HG02973 (cell line): ENCODE results near the gene MATN1.

Experiments
- ATAC-seq: cut with Tn5 transposase; IDR thresholded peaks from one replicate; pipeline ENCODE4 v1.9.1; 2021; ENCODE audit warnings: moderate library complexity; ENCODE audit not compliant: unreplicated experiment

The MATN1 gene

DNA sequence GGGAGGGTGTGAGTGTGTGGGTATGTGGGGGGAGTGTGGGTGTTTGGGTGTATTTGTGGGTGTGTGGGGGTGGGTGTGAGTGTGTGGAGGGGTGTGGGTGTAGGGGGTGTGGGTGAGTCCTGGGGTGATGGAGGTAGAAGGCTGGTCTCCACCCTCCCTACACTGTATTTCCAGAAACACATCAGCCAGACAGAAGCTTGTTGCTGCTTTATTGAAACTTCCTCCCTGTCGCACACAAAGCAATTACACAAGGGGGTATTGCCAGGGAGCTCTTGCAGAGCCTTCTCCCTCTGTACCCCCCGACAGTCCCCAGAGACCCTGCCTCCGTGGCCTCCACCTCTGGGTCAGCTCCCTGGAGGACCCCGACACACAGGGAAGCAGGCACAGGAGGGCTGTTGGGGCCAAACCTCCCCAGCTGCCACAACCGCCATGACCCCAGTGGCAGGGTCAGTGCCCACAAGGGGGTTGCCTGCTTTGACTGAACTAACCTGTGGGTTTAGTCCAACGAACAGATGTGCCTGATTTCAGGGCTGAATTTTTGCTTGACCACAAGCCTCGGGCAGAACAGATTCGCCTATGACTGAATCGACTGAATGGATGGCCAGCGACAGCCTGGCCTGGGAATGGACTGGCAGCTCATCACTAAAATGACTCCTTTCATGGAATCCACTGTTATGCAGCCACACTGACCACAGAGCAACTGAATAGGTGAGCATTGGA, 9.1 kb upstream of the MATN1 start:
- no peak for ATAC-seq

DNA sequence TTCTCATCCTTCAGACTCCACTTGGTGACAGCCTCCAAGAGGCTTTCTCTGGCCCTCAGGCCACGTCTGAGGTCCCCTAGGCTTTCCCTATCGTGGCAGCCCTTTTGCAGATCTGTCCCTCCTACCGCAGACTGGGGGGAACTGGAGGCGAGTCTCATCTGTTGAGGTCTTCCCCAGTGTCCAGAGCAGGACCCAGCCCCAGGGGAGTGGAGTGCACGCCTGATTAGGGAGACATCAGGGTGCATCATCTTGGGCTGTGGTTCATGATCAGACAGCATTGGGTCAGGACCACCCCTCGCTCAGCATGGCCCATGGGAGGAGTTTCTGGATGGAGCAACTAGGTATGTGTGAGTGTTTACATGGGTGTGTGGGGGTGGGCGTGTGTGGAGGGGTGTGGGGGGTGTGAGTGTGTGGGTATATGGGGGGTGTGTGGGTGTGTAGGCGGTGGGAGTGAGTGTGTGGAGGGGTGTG, 8.5 kb upstream of the MATN1 start:
- ATAC-seq = no peak

DNA sequence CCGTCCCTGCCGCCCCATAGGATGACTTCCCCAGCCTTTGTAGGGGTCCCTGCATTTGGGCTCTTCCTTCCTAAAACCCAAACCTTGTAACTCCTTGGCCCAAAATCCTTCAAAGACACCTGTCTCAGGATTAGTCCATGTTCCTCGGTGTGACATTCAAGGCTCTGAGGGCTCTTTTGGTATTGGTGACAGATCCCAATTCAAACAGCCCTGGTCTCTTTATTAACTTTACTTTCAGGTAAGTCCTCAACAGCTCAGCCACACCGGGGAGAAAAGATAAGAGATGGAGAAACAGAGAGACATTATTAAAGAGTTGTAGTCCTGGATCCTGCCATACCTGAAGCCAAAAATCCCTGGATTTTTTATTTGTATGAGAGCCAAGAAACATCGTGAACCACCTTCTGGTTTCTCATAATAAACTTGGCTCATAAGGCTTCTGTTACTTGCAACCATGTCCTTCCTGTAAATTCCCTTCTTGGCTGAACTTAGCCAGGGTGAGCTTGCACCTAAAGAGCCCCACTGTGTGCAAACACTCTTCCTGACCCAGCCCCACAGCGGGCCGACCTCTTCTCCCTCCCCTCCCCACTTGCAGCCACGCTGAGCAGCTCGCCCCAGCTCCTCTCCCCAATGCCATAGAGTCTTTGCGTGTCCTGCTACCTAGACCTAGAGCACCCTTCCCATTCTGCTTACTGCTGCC, 7.9 kb upstream of the MATN1 start:
- no peak for ATAC-seq

DNA sequence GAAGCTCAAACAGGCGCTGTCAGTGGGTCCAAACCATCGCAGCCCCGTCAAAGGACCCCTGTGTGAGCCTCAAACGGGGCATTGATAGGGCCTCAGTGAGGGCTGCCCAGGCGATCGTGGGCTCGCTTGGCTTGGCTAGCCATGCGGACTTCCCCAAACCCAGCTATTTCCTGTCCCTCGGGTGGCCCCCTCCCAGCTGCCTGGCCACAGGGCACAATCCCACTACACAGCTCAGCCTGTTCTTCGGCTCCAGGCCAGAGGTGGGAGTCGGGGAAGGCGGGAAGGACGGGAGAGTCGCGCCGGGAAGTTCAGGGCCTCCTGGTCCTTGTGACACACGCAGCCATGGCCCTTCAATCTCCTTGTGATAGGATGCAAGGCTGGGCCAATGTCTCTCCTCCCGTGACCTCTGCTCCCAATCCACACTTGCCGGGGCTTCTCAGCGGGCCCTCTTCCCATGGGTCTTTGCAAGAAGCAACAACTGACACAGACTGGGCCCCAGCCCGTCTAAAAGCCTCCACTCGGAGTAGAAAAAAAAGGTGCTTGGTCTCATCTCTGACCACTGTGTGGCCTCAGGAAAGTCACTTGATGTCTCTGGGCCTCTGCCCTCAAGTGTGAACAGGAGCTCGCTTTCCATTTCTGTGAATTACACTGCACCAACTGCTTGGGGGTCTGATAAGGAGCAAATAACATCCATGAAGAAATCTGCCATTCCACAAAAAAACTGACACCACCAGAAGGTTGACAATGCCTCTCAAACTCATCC, 7.1 kb upstream of the MATN1 start:
- no peak for ATAC-seq

DNA sequence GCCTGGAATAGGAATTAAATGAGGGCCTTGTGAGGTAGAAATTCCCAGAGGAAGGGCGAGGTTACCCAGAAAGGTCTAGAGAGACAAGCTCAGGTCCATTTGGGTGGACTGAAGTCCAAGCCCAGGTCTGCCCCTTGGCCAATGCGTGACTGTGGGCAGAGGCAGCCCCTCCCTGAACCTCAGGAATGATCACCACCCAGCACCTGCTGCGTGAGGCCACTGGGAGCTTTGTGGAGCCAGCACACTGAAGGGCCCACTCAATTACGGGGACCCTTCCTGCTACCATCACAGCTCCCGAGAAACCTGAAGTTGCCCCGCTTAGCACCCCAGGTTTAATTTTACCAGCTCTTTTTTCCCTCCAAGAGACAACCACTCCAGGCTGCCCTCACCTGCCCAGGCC, 6.5 kb upstream of the MATN1 start:
- ATAC-seq = no peak

DNA sequence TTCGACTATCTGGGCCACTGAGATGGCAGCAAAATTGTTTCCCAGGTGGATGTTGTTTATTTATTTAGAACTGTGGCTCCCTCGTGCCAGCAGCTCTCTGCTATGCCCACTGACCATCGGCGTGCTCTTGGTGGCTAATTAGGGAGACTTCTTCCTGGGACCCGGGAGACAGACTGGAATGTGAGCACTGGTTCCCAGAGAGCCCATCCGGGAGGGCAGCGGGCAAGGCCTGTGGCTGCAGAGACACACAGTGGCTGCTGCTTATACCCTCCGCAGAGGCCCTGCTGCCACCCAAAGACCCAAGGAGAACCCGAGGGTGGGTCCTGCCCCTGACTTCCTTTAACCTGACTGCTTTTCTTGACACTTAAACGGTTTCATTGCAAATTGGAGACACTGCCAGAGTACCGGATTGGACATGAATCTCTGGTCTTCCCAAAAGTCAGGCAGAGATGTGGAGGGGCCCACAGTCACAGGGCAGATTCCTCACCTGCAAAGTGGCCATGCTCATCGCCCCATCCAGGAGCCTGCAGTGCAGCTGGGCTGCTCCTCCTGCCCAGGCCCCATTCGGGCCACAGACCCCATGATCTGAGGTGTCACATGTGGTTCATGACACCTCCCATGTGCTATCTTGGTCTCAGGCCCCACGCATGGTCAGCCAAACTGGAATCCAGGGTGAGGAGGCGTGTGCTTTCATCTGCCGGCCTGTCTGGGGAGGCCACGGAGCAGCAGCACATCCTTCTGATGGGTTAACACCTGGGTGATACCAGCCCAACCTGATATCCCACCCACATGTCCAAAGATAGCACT, 5.7 kb upstream of the MATN1 start:
- no peak for ATAC-seq

- ATAC-seq = no peak
Observed at GRCh38 chr1:30728340-30728739, 5.0 kb upstream of the MATN1 start.

GRCh38 chr1:30727824-30728223, 4.4 kb upstream of the MATN1 start:
- ATAC-seq = no peak

DNA sequence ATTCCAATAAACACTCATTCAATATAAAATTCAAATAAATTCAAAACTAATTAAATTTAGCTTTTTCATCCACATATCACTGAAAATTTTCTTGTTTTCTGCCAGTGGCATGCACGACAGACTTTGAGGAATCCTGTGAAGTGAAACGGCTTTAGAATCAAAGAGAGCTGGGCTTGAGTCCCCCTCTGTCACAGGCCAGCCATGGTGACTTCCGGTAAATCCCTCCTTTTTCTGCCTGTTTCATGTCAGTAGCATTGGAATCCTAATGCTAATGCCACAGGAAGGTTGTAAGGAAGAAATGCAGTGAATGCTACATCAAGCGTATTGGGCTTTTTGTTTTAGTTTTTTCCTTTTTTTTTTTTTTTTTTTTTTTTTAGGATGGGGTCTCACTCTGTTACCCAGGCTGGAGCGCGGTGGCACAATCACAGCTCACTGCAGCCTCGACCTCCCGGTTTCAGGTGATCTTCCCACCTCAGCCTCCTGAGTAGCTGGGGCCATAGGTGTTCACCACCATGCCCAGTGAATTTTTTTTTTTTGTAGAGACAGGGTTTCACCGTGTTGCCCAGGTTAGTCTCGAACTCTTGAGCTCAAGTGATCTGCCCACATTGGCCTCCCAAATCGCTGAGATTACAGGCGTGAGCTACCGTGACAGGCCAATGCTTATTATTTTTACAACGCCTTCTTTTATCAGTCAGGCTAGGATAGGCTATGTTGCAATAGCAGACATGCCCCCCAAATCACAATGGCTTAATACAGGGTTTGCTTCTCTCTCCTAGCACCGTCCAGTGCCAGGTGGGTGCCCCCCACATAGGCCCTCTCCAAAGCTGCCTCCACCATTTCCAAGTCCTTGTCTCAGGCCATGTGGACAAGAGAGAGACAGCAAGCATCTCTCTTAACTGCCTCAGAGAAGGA, 3.6 kb upstream of the MATN1 start:
- no peak for ATAC-seq

DNA sequence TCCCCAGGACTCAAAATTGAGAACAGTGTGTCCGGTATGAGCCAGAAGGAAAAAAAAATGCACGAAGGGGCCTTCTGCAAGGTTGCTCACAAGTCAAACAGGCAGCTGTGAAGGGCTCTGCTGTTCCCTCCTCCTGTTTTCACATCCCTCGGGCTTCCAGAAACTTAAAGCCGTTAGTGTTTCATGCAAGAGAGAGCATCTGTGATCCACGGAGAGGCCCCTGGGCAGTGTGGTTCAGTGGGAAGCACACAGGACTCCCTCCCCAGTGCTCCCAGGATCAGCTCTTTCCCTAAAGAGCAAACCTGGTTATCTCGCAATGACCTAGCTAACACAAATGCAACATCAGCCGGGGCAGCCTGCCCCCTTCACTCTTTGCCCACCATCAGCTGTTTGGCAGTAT, 2.9 kb upstream of the MATN1 start:
- no peak for ATAC-seq

- no peak for ATAC-seq
Observed at GRCh38 chr1:30725450-30726095, 2.2 kb upstream of the MATN1 start.

GRCh38 chr1:30724655-30725421, 1.5 kb upstream of the MATN1 start:
- no peak for ATAC-seq

DNA sequence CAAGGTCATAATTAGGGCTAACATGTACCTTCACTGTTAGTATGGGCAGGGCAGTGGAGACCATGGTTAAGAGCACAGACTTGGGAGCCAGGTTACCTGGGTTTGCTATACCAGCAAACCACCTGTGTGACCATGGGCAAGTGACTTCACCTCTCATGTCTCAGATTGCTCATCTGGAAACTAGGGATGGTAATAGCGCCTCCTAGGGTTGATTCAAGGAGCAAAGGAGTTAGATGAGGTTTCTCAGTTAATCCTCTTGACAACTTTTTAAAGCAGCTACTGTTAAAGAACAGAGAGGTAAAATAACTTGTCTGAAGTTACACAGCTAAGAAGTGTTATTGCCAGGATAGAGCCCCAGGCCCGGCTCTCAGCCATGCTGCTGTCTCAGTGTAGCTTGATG, 790 bp upstream of the MATN1 start:
- ATAC-seq = no peak

DNA sequence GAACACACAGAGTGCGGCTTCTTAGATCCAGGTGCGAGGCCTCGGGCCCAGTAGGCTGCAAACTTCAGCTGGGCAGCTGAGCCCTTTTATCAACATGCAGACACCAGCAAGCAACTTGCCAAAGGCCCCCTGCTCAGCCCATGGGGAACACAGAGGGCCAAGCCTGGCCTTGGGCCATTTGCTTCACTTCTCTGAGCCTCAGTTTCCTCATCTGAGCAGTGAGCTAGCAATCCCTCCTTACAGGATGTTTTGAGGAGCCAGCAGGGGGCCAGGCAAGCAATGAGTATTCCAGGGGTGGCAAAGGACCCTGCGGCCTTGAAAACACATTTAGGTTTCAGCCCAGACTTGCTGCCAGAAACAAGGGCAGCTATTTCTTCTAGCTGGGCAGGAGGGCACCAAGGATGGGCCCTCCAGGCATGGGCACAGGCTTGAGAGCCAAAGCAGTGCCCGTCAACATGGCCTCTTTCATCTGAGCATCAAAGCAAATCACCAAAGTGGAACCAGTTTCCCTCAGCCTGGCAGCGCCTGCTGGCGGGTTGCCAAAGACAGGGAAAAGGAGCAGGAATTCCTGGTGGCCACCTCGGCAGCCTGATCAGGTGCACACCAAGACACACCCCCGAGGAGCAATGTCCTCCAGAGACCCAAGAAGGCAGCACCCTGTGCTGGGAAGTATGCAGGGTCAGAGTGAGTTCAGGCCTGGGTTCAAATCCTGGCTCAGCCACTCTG, 1.4 kb downstream of the MATN1 start:
- no peak for ATAC-seq

DNA sequence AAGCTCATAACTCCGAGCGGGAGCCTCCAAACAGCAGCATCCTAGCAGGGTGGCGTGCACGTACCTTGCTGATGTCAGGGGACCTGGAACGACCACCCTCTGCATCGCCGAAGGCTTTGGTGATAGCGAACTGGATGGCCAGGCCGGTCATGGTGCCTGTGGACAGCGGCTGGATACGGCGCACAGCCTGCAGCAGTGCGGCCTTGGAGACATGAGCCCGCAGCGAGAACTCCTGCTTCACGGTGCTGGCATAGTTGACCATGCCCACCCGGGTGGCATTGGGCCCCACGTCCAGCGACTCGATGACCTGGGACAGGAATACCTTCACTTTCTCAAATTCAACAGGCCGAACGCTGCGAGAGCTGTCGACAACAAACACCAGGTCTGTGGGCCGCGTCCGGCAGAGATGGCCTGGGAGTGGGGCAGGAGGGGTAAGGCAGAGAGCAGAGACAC, 2.0 kb downstream of the MATN1 start:
- no peak for ATAC-seq

GRCh38 chr1:30720271-30721223, 2.8 kb downstream of the MATN1 start:
- ATAC-seq = no peak
